Type B pancreatic cell (in vitro differentiated cells): ENCODE results near the gene CACNA1C. TPM values are rescaled to one million over a fixed set of nuclear protein-coding genes. Genes with fewer than 3 reads are reported as not detected.

Experiments
- DNase-seq: peaks from one replicate; pipeline ENCODE4 v3.0.0; 2021; ENCODE audit warnings: mixed read lengths; ENCODE audit not compliant: unreplicated experiment; ENCODE audit errors: extremely low spot score
- H3K27ac Mint-ChIP-seq: 2 replicates; pipeline ENCODE4 v1.8.0; 2021; ENCODE audit warnings: mild to moderate bottlenecking, mixed read lengths
- H3K27me3 Mint-ChIP-seq: 2 replicates; pipeline ENCODE4 v1.8.0; 2021; ENCODE audit warnings: mixed read lengths
- H3K36me3 Mint-ChIP-seq: 2 replicates; pipeline ENCODE4 v1.8.0; 2021; ENCODE audit warnings: mixed read lengths
- H3K4me1 Mint-ChIP-seq: one replicate; pipeline ENCODE4 v1.8.0; 2021; ENCODE audit warnings: mixed read lengths; ENCODE audit not compliant: unreplicated experiment
- H3K4me3 Mint-ChIP-seq: 2 replicates; pipeline ENCODE4 v1.8.0; 2021; ENCODE audit warnings: mild to moderate bottlenecking, mixed read lengths
- H3K9me3 Mint-ChIP-seq: 2 replicates; pipeline ENCODE4 v1.8.0; 2021; ENCODE audit warnings: mixed read lengths
- total RNA-seq: library from RNA; stranded (reverse); gene quantifications from 2 replicates; pipeline ENCODE4 v1.2.1, GENCODE V29; 2021; ENCODE audit warnings: low replicate concordance
- TF ChIP-seq, protein P1 (sequence below): fragments of 200-600 bp; sonication (generic); conservative IDR thresholded peaks from 2 replicates; pipeline ENCODE4 v1.5.0; 2021; ENCODE audit warnings: antibody characterized with exemption, mild to moderate bottlenecking

CACNA1C gene
- total RNA-seq, 1 donor from 2014 or later, result 14.3 TPM

- Mint-ChIP-seq H3K36me3 (peaks cover 6% of the 10 kb centered on the region), H3K27ac (peak overlapping the region; percentile 28), H3K4me3 (no peak overlapping the region), H3K27me3 (peaks cover 17% of the 10 kb centered on the region), H3K4me1 (peaks cover 12% of the 10 kb centered on the region), H3K9me3 (peaks cover 5% of the 10 kb centered on the region)
- TF ChIP-seq, protein P1, sequence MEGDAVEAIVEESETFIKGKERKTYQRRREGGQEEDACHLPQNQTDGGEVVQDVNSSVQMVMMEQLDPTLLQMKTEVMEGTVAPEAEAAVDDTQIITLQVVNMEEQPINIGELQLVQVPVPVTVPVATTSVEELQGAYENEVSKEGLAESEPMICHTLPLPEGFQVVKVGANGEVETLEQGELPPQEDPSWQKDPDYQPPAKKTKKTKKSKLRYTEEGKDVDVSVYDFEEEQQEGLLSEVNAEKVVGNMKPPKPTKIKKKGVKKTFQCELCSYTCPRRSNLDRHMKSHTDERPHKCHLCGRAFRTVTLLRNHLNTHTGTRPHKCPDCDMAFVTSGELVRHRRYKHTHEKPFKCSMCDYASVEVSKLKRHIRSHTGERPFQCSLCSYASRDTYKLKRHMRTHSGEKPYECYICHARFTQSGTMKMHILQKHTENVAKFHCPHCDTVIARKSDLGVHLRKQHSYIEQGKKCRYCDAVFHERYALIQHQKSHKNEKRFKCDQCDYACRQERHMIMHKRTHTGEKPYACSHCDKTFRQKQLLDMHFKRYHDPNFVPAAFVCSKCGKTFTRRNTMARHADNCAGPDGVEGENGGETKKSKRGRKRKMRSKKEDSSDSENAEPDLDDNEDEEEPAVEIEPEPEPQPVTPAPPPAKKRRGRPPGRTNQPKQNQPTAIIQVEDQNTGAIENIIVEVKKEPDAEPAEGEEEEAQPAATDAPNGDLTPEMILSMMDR, result no peak
- DNase-seq, result no peak
These were observed 242.1 kb downstream of the CACNA1C start for GRCh38 chr12:2294651-2295475.

DNA sequence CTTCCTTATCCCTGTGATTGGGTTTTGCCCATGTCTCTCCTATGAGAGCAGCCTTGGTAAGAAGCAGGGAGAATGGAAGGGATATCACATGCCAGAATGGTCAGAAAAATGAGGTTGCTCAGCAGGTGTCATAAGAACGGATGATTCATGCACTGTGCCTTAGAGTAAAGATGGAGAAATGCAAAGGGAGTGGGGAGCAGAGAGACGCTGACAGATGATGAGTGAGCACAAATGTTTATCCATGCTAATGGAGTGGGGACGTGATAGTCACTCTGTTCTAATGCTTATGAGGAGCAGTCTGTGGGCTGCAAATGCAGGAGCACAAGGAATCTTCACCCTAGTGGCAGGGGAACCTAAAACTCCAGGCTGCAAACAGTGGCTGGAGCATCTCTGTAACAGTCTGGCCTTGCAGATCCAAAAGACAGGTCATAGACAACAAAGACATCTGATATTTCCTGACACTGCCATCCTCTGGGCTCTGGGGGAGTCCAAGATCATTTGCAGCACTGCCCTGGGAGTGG, 243.2 kb downstream of the CACNA1C start:
- Mint-ChIP-seq H3K4me3 (no peak overlapping the region), H3K27ac (no peak overlapping the region), H3K4me1 (peaks cover 12% of the 10 kb centered on the region), H3K27me3 (peaks cover 21% of the 10 kb centered on the region), H3K9me3 (peaks cover 3% of the 10 kb centered on the region), H3K36me3 (peaks cover 7% of the 10 kb centered on the region)
- TF ChIP-seq, protein P1, result no peak
- DNase-seq, result no peak

- no peak overlapping the region for H3K4me3 Mint-ChIP-seq
- peaks cover 12% of the 10 kb centered on the region for H3K4me1 Mint-ChIP-seq
- DNase-seq, result no peak
- H3K9me3 Mint-ChIP-seq, result no peaks in the 10 kb centered on the region
- H3K36me3 Mint-ChIP-seq, result peaks cover 7% of the 10 kb centered on the region
- no peak overlapping the region for H3K27ac Mint-ChIP-seq
- H3K27me3 Mint-ChIP-seq, result peaks cover 16% of the 10 kb centered on the region
- TF ChIP-seq, protein P1, result no peak
These were observed 244.2 kb downstream of the CACNA1C start for GRCh38 chr12:2297004-2297403.

DNA sequence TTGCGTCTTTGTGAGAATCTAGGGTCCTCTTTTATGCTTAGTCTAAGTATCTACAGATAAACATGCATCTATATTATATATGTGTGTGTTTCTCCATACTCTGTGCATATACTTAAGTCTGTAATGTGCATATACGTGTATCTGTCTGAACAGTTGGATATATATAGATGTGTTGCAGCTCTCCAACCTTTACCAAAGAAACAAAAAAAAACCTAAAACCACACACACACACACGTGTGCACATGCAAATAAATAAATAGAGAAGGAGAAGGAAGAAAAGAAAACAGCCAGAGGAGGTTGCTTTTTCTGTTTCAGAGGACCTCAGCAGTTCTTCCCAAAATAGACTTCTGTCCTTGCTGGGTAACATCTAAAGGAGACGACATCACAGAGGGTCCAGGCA, 244.9 kb downstream of the CACNA1C start:
- TF ChIP-seq, protein P1, result no peak
- no peak overlapping the region for H3K27ac Mint-ChIP-seq

DNA sequence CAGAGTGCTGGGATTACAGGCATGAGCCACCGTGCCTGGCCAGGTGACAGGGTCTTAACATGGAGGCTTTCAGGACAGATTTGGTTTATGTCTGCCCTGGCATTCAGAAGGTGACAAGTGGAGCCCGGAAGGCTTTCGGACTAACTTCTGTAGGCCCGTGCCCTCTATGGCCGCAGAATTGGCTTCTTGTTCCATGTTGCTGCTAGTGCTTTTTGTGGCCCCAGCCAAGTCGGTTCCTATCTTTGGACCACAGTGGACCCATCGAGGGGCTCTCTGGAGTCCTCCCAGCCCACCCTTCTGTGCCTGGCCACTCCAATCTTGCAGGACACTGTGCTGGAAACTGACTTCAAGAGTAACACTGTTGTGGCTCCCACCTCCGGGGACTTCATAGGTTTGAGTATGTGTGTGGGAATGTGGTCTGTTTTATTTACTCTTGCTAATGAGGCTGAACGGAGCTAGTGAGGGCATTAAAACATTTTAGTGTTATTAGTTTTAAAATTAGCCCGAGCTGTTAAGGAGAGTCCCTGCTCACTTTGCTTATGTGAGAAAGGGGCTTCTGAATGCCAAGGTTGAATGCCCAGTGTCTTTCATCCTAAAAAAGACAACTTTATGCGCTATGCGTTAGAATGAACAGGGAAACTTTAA, 245.9 kb downstream of the CACNA1C start:
- H3K4me1 Mint-ChIP-seq, result peaks cover 8% of the 10 kb centered on the region
- no peak for DNase-seq
- H3K4me3 Mint-ChIP-seq, result no peak overlapping the region
- no peak overlapping the region for H3K27ac Mint-ChIP-seq
- H3K9me3 Mint-ChIP-seq, result no peaks in the 10 kb centered on the region
- H3K27me3 Mint-ChIP-seq, result peaks cover 20% of the 10 kb centered on the region
- TF ChIP-seq, protein P1, result no peak
- H3K36me3 Mint-ChIP-seq, result peaks cover 7% of the 10 kb centered on the region

More for the DNA sequence above, 244.9 kb downstream of the CACNA1C start:
- Mint-ChIP-seq H3K9me3 (no peaks in the 10 kb centered on the region), H3K27me3 (peaks cover 16% of the 10 kb centered on the region), H3K36me3 (peaks cover 7% of the 10 kb centered on the region), H3K4me3 (no peak overlapping the region), H3K4me1 (peaks cover 12% of the 10 kb centered on the region)
- DNase-seq, result no peak
